HFF-Myc (cell line): ENCODE results near the gene PSMA7.

Experiments
- DNase-seq: peaks from one replicate; pipeline ENCODE4 v3.0.0-alpha.2; 2011; ENCODE audit warnings: low read depth; ENCODE audit errors: extremely low read depth
- H3K4me3 ChIP-seq: replicated peaks from 2 replicates; pipeline ENCODE4 v1.5.1; 2011; ENCODE audit warnings: low read depth, mild to moderate bottlenecking, control low read depth, low read length
- TF ChIP-seq, protein P1 (sequence below): IDR thresholded peaks from 2 replicates; pipeline ENCODE4 v1.5.1; 2012; ENCODE audit warnings: mild to moderate bottlenecking, low read depth, low read length, control low read depth; ENCODE audit errors: missing control alignments

Gene PSMA7

GRCh38 chr20:62186096-62186426, 42.9 kb upstream of the PSMA7 start:
- H3K4me3 ChIP-seq: no peak overlapping the region
- DNase-seq: no peak
- TF ChIP-seq, protein P1, sequence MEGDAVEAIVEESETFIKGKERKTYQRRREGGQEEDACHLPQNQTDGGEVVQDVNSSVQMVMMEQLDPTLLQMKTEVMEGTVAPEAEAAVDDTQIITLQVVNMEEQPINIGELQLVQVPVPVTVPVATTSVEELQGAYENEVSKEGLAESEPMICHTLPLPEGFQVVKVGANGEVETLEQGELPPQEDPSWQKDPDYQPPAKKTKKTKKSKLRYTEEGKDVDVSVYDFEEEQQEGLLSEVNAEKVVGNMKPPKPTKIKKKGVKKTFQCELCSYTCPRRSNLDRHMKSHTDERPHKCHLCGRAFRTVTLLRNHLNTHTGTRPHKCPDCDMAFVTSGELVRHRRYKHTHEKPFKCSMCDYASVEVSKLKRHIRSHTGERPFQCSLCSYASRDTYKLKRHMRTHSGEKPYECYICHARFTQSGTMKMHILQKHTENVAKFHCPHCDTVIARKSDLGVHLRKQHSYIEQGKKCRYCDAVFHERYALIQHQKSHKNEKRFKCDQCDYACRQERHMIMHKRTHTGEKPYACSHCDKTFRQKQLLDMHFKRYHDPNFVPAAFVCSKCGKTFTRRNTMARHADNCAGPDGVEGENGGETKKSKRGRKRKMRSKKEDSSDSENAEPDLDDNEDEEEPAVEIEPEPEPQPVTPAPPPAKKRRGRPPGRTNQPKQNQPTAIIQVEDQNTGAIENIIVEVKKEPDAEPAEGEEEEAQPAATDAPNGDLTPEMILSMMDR: no peak

DNA sequence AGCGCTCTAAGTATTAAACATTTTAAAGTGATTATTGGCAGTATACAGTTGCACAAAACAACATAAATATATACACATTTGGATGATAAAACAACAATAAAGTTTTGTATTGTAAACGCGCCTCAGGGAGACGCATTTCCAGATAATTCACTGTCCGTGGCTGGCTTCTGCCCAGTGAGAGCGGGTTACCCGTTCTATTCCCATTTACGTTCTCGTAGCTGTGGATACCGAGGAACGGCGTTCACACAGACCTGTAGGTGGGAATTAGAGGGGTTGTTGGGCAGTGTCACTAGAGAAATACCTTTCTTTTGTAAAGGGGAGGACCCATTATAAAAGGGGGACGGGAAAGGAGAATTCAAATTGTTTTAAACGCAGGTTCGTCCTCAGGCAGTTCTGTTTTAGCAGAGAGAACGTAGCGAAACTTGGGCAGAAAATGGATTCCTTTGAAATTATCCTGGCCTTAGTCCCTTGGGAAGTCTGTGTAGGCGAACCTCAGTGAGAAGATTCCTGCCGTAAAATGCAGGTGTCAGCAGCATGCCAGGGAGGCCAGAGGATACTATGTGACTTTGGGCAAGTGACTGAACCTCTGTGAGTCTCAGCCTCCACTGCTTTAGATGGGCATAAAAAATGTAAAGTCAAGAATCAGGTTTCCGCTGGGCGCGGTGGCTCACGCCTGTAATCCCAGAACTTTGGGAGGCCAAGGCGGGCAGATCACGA, 40.4 kb upstream of the PSMA7 start:
- TF ChIP-seq, protein P1: no peak
- peak overlapping the region; percentile 95 for H3K4me3 ChIP-seq
- no peak for DNase-seq

DNA sequence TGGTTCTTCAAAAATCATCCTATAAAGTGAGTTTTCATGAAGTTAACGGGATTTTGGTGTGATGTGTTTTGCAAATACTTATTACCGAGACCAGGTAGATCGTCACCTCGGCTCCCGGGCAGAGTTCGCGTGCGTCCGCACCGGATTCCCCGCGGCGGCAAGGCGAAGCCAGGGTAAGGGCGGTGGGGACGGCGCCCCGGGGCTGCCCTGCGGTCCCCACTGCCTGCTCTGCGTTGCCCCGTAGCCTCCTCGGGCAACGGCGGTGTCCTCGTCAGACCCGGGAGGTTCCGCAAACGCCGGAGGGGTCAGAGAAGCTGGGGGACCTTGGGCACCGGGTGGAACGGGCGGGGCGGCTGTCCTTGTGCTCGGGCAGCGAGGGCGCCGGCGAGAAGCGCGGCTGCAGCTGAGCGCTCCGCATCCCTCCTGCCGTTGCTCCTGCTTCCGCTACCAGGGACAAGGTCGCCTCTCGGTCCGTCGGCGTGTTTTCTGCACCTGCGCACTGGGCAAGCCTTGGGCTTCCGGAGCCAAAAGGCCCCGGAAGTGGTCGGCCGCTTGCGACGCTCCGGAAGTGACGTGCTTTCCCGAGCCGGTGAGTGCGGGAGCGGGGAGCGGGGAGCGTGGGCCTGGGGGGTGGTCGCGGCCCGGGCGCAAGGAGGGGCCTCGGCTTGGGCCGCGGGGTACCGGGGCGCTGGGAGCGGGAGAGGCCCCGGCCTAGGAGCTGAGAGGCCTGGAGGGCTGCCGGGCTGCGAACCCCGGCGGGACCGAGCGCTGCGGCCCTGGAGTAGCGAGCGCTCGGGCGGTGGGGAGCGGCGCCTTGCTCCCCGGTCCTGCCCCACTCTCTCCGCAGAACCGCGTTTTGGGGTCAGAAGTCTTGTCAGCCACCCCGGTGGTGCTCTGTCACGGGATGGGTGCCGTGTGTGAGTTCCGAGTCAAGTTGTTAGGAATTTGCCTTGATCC, 39.6 kb upstream of the PSMA7 start, which contains the start of gene MTG2:
TSS of gene MTG2 (plus strand) at position 560 of the 957 bp plus-strand sequence. CDS start 10,393 bp downstream, outside the sequence.
- peak within 1 kb of the TSS; percentile 95 for H3K4me3 ChIP-seq
- TF ChIP-seq, protein P1: no peak
- DNase-seq: peak; percentile 82

DNA sequence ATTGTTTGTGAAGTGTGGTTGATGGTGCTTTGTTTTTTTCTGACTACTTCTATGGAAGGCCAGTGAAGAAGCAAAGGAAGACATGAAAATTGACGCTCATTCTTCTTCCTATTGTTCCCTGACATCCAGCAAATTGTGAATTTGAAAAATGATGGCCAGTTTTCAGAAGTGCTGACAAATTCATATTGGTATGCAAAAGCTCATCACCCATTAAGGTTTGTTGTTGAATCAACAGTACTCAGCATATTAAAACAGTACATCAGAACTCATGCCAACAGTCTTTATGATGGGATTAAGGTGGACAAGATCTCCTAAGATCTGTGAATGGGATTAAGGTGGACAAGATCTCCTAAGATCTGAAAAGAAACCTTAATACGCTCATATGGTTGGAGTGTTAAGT, 38.6 kb upstream of the PSMA7 start:
- H3K4me3 ChIP-seq: peak overlapping the region; percentile 95
- TF ChIP-seq, protein P1: no peak
- no peak for DNase-seq

- H3K4me3 ChIP-seq: no peak overlapping the region
- TF ChIP-seq, protein P1: no peak
- no peak for DNase-seq
These were observed 35.9 kb upstream of the PSMA7 start for GRCh38 chr20:62179162-62179504.

- H3K4me3 ChIP-seq: no peak overlapping the region
- no peak for DNase-seq
- TF ChIP-seq, protein P1: no peak
These were observed 35.3 kb upstream of the PSMA7 start for GRCh38 chr20:62178316-62179161.
